NCI-H146 treated with DMSO at 0.1 percent for 48 hours (cell line): ENCODE data around the gene KRT6B.
"Not testable (repeated sequence)": the region's sequence is repeated elsewhere in the genome, so short reads cannot be mapped to it uniquely, and the experiment has no call there.

Source experiments
- DNase-seq: peaks from one replicate; lab custom pipeline; 2025; ENCODE audit not compliant: unreplicated experiment; lab: John Stamatoyannopoulos, UW

KRT6B gene

DNA sequence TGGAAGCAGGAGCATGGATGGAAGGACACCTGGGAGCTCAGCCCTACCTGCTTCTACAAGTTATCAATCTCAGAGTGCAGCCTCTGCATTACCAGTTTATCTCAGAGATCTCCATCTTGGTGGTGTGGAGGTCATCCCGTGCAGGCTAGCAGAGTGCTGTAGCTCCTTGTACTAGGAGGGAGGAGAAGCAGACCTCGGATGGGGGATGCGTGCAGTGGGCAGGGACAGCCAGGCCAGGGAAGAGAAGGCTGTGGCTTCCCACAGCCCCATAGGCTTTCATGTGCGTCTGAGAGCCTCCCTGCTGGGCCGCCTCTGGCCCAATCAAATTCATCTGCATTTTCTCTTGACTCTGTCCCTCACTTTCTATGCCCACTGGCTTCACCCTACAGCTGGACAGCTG lies 37.0 kb downstream of the KRT6B start:
- no peak for DNase-seq

DNA sequence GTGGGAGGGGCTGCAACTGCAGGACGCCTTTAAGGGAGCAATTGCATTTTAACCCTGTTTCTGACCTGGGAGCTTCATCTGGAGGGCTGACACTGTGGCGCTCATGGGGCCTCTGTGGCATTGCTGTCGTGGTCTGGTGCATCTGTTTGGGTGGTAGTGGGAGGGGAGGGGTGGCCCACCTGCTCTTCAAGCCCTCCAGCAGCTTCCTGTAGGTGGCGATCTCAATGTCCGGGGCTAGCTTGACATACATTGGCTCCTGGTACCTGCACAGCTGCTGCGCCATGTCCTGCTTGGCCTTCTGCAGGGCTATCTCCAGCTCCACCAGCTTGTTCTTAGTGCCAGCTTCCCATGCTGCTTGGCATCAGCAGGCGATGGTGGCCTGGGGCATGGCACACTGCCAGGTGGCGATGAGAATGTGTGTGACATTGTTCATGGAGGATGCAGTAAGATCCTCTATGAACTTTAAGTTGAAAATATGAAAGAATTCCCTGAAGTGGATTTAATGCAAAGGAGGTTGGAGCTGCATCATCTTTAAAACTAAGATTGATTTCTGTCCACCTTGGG lies 38.1 kb downstream of the KRT6B start:
- no peak for DNase-seq

DNA sequence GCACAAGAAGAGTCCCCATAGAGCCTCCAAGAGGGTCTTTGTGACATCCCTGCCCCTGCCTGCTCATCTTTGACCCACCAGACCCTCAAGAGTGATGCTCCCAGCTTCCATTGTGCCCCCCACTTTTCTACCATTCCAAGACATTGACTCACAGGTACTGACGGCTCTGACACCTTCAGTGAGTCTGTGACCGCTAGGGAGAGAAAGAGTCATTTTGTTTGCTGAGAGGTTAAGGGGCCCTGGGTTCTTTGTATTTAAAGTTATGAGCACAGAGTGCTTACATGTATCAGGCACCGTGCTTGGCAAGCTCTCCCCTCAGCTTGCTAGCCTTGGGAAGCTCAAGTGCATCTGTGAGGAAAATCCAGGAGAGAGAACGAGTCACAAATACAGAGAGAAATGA lies 38.7 kb downstream of the KRT6B start:
- no peak for DNase-seq

DNA sequence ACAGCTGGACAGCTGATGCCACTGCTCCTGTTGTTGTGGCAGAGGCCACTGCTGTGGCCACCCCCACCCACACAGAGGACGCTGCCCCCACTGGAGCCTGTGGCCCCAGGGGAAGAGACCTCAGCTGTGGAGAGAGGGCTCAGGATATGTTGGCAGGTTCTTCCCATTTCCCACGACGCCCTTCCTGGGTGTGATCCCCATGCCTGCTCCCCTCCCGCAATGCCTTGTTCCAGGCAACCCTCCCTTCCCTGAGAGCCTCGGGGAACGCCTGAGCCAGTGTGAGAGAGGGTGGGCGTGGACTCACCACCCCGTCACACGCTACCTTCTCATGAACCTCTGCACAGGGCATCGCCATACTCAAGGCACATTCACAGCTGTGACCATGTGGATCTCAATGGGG lies 40.1 kb downstream of the KRT6B start:
- no peak for DNase-seq

DNA sequence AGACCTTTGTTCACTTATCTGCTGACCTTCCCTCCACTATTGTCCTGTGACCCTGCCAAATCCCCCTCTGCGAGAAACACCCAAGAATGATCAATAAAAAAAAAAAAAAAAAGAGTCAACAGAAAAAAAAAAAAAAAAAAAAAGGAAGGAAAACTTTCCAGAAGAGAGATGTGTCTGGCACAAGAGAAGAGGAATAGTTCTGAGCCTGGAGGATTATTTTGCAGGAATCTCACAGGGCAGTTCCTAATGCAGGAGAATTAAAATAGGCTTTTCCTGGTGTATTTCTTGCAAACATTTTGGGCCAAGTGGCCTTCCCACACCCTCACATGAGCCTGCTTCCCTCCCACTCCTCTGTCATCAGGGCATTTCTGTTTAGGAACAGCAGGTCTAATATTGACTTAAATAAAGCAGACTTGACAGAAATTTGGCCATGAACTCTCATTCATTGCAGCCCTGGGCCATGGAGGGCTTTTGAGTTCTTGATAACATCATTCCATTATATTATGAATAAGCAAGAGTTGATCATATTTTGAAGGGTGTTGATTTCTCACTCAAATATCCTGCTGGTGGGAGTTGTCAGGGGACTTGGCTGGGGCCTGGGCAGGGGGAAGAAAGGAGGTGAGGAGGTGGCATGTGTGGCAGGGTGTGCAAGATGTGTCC lies 41.2 kb downstream of the KRT6B start:
- not testable (repeated sequence) for DNase-seq

DNA sequence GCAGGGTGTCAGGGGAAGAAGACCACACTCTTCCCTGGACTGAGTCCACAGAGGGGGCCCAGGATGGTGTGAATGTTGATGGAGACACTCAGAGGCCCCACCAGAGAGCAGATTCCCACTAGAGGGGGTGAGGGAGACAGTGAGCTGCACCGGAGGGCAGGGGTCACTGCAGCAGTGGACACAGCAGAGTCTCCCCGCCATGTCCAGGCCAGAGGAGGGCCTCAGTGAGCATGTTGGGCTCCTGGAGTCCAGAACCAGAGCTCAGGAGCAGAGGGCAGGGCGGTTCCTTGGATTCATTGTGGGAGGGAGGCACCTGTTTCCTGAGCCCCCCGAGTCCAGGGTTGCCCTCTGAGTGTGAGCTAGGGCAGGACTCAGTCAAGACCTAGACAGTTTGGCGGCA lies 44.0 kb downstream of the KRT6B start:
- no peak for DNase-seq

DNA sequence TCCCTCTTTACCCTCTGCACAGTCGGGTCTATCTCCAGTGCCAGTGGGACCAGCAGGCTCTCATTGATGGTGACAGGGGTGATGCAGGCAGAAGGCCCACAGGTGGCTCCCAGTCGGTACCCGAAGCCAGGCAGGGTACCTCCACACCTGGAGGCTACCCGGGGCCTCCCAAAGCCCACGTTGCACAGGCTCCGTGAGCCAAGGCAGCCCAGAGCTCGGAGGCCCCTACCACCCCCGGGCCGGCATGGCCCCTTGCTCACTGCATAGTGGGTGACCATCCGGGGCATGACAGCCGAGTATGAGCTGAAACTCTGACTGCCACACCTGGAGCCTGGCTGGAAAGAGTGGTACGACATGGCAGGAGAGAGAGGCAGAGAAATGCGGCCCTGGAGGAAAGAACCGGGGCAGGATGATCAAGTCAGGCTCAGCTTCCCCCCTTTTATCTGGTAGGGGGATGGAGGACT lies 46.0 kb downstream of the KRT6B start, which contains the start of gene KRT82:
KRT82 (minus strand) TSS at position 414 of the 464 bp plus-strand sequence; CDS start at position 356, 58 bp downstream.
- DNase-seq, result no peak

DNA sequence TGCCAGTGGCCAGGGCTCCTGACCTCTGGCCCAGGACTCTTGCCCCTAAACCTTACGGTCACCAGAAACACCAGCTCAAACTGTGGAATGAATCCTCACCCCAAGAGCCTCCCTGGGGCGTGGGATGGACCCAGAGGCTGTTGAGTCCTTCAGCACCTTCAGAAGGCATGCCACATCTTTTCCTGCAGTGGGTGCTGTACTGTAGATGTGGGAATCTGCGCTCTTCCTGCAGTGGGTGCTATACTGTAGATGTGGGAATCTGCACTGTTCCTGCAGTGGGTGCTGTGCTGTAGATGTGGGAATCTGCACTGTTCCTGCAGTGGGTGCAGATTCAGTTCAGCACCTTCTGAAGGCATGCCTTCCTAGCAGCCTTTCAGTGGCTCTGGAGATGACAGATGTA lies 47.0 kb downstream of the KRT6B start:
- DNase-seq, result no peak

DNA sequence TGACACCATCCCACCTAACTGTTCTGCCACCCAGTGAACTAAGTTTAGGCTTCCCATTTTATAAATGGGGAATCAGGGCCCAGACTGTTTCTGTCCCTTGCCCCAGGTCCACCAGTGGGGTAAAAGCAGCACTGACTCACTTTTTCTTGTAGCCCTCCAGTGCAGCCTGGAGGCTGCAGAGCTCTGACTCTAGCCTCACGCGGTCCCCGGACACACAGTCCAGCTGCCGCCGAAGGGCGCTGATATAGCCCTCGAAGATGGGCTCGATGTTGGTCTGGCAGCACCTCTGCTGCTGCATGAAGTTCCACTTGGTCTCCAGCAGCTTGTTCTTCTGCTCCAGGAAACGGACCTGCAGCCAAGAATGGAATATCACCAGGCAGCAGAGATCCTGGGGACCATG lies 48.4 kb downstream of the KRT6B start:
- DNase-seq, result no peak

DNA sequence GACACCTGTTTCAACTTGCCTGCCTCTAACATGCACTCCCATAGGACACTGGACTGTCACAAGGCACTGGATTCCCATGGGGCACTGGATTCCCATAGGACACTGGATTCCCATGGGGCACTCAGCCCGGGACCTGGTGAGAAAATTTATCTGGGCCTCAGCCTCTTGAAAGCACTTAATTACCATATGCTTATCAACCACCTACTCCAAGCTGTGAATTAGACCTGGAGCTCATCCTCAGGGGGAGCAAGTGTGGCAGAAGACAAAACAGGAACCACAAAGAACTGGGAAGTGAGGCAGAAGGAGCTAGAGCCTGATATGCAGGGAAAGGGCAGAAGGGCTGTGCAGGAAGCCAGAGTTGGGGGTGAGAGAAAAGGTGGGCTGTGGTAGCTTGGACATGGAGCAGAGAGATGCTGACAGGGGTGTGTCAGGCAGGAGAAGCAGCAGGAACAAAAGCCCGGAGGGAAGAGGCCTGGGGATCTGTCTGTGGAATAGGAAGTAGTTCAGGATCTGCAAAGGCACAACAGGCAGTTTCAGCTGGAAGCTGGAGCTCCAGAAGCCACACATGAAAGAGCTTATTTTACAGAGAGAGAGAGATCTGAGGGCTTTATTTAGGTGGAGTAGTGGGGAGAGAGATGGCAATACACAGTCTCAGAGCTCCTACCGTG lies 48.9 kb downstream of the KRT6B start:
- DNase-seq, result no peak

DNA sequence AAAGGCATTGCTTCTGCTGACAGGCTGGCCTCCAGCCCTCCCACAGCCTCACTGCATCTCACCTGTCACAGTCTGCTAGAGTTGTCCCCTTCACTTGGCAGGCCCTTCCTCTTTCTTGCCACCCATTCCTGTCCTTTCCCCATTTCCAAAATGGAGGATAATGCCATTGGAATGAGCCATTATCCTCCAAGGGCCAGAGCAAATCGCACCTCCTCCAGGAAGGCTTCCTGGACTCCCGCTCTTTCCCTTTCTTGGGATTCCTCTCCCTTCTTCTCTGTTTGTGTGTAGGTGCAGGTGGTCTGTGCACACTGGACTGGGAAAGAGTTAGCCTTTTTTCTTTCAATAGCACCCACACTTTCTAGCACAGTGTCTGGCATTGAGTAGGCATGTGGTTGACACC lies 49.6 kb downstream of the KRT6B start:
- DNase-seq, result no peak

DNA sequence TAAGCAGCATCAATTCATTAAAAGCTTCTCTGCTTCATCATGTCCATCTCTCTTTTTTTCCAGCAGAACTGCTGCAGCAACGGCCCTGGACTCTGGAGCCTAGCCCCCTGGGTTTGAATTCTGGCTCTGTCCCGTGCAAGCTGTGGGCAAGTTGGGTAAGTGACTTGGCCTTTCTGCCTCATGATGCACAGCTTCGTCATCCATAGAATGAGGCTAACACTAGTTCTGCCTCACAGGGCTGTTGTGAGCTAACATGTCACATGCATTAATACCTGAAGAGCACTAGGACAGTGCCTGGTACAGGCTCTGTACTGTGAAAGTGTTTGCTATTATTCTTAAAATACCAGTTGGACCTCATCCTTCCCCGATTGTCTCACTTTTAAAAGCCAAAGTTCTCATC lies 50.0 kb downstream of the KRT6B start:
- no peak for DNase-seq

DNA sequence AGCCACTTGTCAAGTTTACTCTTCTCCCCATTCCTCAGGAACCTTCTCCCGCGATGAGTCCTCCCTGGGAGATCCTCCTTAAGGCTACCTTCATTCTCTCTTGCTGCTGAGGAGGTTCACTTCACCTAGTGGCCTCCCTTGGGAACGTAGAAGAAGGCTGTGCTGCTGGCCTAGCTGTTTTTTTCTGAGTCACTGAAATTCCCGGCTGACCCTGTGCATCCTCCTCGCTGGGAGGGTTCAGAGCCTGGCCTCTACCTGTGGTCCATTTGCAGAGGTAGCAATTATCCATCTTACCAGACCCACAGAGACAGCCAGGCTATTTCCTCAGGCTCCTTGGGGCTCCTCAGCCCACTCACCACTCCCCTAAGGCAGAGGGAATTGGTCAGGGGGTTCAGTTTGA lies 50.4 kb downstream of the KRT6B start:
- DNase-seq, result no peak

DNA sequence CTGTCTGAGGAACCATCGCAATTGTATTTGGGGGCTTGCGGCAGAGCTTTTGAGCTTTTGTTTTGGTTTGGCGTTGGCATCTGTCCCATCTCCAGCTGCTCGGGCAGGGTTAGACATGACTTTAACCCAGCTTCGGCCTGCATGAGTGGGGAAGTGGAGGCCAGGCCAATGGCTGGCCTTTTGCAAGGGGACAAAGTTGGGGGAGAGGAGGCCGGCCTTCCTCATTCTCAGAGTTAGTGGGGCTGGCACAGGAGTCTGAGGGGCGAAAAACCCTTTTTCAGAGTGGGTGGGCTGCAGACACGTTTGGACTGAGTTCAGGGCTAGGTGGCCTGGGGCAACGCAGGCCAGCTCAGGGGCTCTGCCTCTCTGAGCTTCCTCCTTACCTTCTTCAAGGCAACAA lies 51.0 kb downstream of the KRT6B start:
- no peak for DNase-seq

DNA sequence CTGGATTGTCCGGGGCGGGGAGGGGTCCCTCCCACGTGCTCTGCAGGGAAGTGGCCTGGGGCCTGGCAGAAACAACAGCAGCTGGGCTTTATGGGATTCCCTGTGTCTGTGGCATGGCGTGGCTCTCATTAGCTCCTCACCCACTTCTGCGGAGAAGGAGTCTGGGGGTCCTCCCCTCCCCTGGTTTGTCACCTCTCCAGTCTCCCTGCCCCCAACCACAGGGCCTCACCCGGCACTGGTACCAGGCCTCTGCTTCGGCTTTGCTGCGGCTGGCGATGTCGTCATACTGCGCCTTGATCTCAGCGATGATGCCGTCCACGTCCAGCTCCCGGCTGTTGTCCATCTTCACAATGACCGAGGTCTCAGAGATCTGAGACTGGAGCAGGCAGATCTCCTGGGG lies 52.2 kb downstream of the KRT6B start:
- DNase-seq, result no peak

DNA sequence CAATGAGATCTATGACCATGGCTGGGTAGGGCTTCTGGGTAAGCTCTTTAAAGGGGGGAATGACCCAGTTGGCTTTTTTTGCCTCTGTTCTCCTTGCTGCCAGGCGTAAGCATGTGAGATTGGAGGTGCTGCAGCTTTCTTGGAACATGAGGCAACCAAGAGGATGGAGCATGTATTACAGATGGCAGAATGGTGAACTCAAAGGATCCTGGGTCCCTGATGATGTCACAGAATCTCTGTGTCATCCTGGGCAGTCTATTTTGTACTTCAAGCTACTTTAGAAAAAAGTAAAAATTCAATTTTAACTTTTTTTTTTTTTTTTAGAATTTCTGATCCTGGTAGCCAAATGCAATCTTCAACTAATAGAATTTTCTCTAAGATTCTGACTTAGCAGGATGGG lies 53.8 kb downstream of the KRT6B start:
- DNase-seq, result no peak

DNA sequence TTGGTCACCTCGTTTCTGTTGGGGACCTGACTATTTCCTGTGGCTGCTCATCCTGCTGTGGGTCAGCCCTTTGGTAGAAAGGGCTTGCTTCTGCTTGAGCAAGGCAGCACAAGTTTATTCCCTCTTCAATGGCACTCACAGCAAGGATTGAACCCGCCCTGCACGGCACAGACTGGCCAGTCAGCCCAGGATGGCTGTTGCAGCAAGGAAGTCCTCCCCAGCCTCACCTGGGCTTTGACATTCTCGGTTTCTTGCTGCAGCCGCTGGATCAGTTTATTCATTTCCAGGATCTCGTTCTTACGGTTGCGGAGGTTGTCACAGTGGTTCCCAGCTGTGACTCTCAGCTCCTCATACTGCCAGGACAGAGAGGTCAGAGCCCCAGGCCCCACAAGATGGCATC lies 55.3 kb downstream of the KRT6B start:
- no peak for DNase-seq
